Stimulated activated CD8-positive, alpha-beta memory T cell treated with anti-CD3 and anti-CD28 coated beads, Interleukin-4, amount 100 ng/mL, for 1 hour (primary cell): ENCODE data around the gene DDX43.
"Not testable (repeated sequence)": the region's sequence is repeated elsewhere in the genome, so short reads cannot be mapped to it uniquely, and the experiment has no call there.

Experiments used
- DNase-seq, 2 donors: peaks; one replicate each; pipeline ENCODE4 v3.0.0-alpha.2; 2020; ENCODE audit warnings: low read depth in 2 of 2, low spot score in 1 of 2

Gene DDX43

GRCh38 chr6:73394577-73395354, at the start of gene DDX43:
Gene DDX43, plus strand, starts transcription at chr6:73394828. Its CDS starts 78 bp downstream, at chr6:73394906.
- peak in 1 of 2 donors; percentile 10 for DNase-seq

- no peak for DNase-seq
Measured at GRCh38 chr6:73348550-73349204, 46.0 kb upstream of the DDX43 start.

- DNase-seq, result no peak
Measured at GRCh38 chr6:73349311-73349710, 45.3 kb upstream of the DDX43 start.

- DNase-seq, result no peak
Measured at GRCh38 chr6:73353636-73354593, 40.7 kb upstream of the DDX43 start, which contains the start of gene DPPA5. Gene DPPA5, minus strand, starts transcription at chr6:73354276. Its CDS starts 51 bp downstream, at chr6:73354225.

- no peak for DNase-seq
Measured at GRCh38 chr6:73362358-73362757, 32.3 kb upstream of the DDX43 start, which contains the start of gene KHDC3L. Gene KHDC3L, plus strand, starts transcription at chr6:73362658. Its CDS starts 72 bp downstream, at chr6:73362730.

DNA sequence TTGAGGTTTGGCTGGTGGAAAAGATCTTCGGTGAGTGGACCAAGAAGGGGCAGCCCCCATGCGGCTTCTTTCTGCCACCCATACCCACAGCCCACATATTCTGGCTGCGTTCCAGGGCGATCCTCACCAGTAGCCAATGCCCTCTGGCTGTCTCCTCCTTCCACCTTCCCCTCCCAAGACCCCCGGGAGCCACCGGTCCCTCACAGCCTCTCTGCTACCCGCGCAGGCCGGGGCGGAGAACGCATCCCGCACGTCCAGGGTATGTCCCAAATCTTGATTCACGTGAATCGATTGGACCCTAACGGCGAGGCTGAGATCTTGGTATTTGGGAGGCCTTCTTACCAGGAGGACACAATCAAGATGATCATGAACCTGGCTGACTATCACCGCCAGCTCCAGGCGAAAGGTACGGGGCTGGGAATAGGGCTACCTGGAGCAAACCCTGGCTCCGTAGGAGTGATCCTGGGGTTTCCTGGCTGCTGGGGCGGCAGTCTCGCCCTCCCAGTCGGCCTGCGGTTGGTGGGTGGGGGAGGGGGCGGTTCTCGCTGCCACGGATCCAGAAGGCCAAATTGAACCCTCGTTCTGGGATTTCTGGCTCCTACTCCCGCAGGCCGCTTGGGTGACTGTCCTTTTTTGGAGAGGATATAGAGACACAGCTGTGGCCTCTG, 31.6 kb upstream of the DDX43 start:
- DNase-seq, result no peak

GRCh38 chr6:73363537-73363875, 31.1 kb upstream of the DDX43 start:
- DNase-seq, result no peak

DNA sequence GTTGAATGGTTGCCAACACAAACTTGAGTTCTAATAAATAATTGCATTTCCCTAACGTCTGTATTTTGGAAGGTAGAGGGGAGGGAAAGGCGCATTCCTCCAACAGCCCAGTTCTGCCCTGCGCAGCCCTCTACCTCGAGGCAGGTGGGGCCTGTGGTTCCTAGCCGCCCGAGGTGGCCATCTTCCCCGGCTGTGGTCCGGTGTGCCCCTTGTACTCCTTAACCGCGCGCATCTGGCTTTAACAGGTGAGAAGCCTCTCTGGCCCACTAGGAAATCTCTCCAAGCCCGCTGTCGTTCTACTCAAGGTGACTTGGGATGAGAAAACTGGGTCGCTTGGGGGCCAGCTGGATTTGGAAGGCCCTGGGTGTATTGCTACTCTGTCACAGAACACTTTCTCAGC, 30.5 kb upstream of the DDX43 start:
- no peak for DNase-seq

- DNase-seq, result no peak
Measured at GRCh38 chr6:73364549-73364948, 30.1 kb upstream of the DDX43 start.

- DNase-seq, result no peak
Measured at GRCh38 chr6:73367761-73368355, 26.8 kb upstream of the DDX43 start.

- DNase-seq, result no peak
Measured at GRCh38 chr6:73368675-73369074, 26.0 kb upstream of the DDX43 start.

GRCh38 chr6:73369157-73369556, 25.5 kb upstream of the DDX43 start:
- no peak for DNase-seq

- DNase-seq, result no peak
Measured at GRCh38 chr6:73369563-73369962, 25.1 kb upstream of the DDX43 start, which contains the start of gene OOEP. Gene OOEP, minus strand, starts transcription at chr6:73369897. Its CDS starts 105 bp downstream, at chr6:73369792.

DNA sequence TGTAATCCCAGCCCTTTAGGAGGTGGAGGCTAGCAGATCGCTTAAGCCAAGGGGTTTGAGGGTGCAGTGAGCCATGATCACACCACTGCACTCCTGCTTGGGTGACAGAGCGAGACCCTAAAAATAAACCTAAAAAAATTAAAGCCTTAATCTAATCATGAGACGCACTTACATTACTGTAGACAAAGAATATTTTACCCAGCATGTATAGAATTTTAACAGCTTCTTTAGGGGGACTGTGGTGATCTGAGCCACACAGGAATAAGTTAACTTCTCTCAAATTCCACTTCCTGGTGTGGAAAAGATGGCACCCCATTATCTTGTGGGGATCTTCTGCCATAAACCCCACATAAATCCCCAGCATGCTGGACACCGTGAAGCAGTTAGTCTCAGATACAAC, 22.6 kb upstream of the DDX43 start:
- no peak for DNase-seq

DNA sequence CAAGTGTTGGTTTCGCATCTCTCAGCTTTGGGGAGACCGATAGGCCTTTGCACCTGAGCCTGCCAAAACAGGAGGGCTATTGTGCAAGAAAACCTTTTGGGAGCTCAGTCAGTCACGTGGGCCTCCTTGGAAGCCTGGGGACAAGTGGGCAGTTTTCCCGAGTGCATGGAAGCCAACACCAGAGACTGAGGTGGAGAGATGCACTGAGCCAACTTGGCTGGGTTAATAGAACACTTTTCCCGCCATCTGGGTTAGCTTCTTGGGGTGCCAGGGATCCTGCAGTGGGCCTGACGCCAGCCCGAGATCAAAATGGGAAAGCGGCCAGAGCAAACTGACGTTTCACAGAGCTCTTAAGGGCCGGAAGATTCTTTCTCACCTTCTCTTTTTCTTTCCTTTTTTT, 22.1 kb upstream of the DDX43 start:
- DNase-seq, result no peak

- no peak for DNase-seq
Measured at GRCh38 chr6:73375216-73375615, 19.4 kb upstream of the DDX43 start.

- DNase-seq, result no peak
Measured at GRCh38 chr6:73377225-73377624, 17.4 kb upstream of the DDX43 start.

GRCh38 chr6:73381531-73381930, 13.1 kb upstream of the DDX43 start:
- not testable (repeated sequence) for DNase-seq

GRCh38 chr6:73382462-73383113, 12.0 kb upstream of the DDX43 start:
- DNase-seq, result no peak

DNA sequence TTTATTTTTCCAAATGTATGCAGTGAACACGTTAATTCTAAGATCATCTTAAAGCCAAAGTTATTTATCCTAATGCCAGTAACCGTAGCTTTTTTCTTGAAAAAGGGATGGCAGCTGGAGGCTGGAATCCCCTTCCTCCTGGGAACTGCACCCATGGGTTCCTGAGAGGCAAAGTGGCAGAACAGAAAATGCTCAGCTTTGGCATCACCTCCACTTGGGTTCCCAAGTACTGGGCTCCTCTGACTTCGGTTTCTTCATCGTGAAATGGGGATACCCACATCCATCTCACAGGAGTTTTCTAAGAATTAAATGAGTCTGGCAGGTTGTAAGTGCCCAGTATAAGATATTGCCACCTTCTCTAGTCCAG, 6.2 kb upstream of the DDX43 start:
- DNase-seq, result no peak
